Measurements from ENCODE around the gene CDK5RAP2. TPM values are rescaled to one million over a fixed set of nuclear protein-coding genes. Genes with fewer than 3 reads are reported as not detected.

Gene CDK5RAP2
- total and polyA plus RNA-seq, 10 of the 15 experiments (the other 5 are each of a cell fraction or from before 2014, with no cell fraction given), result 16.2 to 53.5 (median 34.5) TPM

- ChIA-PET RAD21 (ENCODE audit: unreplicated experiment) (no interaction called here), SMC1A (ENCODE audit: uncharacterized antibody, unreplicated experiment) (no interaction called here), POLR2A (no interaction called here), CTCF (interaction anchor here (0.6 kb wide), 1 partner anchor 12 kb away, joined by 3 read pairs; no protein-coding TSS in a partner anchor)
- H3K27me3 ChIP-seq (replicated peaks in 1 of 2; ENCODE audit: control insufficient read depth in 2 of 2, insufficient read depth in 2 of 2, low read length in 1 of 2), result no peaks in the 10 kb centered on the region
- H3K9ac ChIP-seq (ENCODE audit: control insufficient read depth, insufficient read depth, low read length), result no peak overlapping the region
- H2AFZ ChIP-seq (ENCODE audit: control insufficient read depth, low read depth, low read length), result no peak overlapping the region
- intact Hi-C loops (cut with micrococcal nuclease; ENCODE audit: unreplicated experiment), result no loop called here
- in situ Hi-C loops (cut with MboI), result no loop called here
- WGBS (ENCODE audit: insufficient coverage, insufficient replicate concordance, low lambda C conversion rate, missing lambda C conversion rate), result 97% methylated on average over 3 of the region's 3 CpGs
- ATAC-seq (no peak), FAIRE-seq (no peak), DNase-seq (ENCODE audit: low read depth, low spot score) (no peak)
- BruUV-seq (replicated peaks), result no TSS peak
- no peak overlapping the region for H3K4me2 ChIP-seq (ENCODE audit: control insufficient read depth, insufficient read depth)
- H3K27ac ChIP-seq (ENCODE audit: control insufficient read depth, insufficient read depth), result no peak overlapping the region
- no peaks in the 10 kb centered on the region for H3K9me3 ChIP-seq (replicated peaks; ENCODE audit: control insufficient read depth, insufficient read depth, low read length)
- no peaks in the 10 kb centered on the region for H4K20me1 ChIP-seq (ENCODE audit: control insufficient read depth, insufficient read depth)
- no peaks in the 10 kb centered on the region; the same call in 1 of the 2 replicates for H3K4me1 ChIP-seq (ENCODE audit: control insufficient read depth, insufficient read depth, low read length)
- no peaks in the 10 kb centered on the region for H3K79me2 ChIP-seq (ENCODE audit: control insufficient read depth, insufficient read depth, low read length)
- no peak overlapping the region for H3K4me3 ChIP-seq
- H3K36me3 ChIP-seq (ENCODE audit: control insufficient read depth in 2 of 2, insufficient read depth in 2 of 2, low read length in 1 of 2), result peaks cover 12 to 31% of the 10 kb centered on the region in 2 experiments
- TF ChIP-seq NFIC (IDR thresholded peaks at IDR 0.05; ENCODE audit: low read depth, low read length) (no peak), CHD1 (IDR thresholded peaks at IDR 0.05; ENCODE audit: low read depth, low read length) (no peak), ZNF24 (IDR thresholded peaks at IDR 0.05) (no peak), RBBP5 (conservative IDR thresholded peaks at IDR 0.05) (no peak), IRF3 (IDR thresholded peaks at IDR 0.05) (no peak), SRF (IDR thresholded peaks at IDR 0.05; ENCODE audit: low read depth in 2 of 2, low read length in 2 of 2) (no peak), EGR1 (IDR thresholded peaks at IDR 0.05; ENCODE audit: borderline replicate concordance in 1 of 2, low read depth in 2 of 2, low read length in 2 of 2) (no peak), NR2C2 (IDR thresholded peaks at IDR 0.05; ENCODE audit: borderline replicate concordance, control insufficient read depth, insufficient read length, low read depth) (no peak), HDGF (IDR thresholded peaks at IDR 0.05) (no peak), ZNF384 (IDR thresholded peaks at IDR 0.05; ENCODE audit: borderline replicate concordance, low read depth, low read length) (no peak), SREBF2 (IDR thresholded peaks at IDR 0.05; ENCODE audit: low read length) (no peak), HCFC1 (IDR thresholded peaks at IDR 0.05; ENCODE audit: low read length) (no peak), CEBPZ (IDR thresholded peaks at IDR 0.05; ENCODE audit: low read depth, low read length) (no peak), BCL3 (IDR thresholded peaks at IDR 0.05; ENCODE audit: borderline replicate concordance, insufficient read depth, low read depth, low read length, poor library complexity, severe bottlenecking) (no peak), FOS (IDR thresholded peaks at IDR 0.05; ENCODE audit: borderline replicate concordance, extremely low read depth, insufficient read length) (no peak), ZBTB11 (CRISPR knock-in tag; IDR thresholded peaks at IDR 0.05) (no peak), SP1 (IDR thresholded peaks at IDR 0.05; ENCODE audit: low read depth, low read length) (no peak)
Measured at GRCh38 chr9:120443976-120444375, 136.0 kb downstream of the CDK5RAP2 start.
